ENCODE results near the gene GUCD1.
"Not testable (repeated sequence)": the region's sequence is repeated elsewhere in the genome, so short reads cannot be mapped to it uniquely, and the experiment has no call there.

Gene GUCD1

GRCh38 chr22:24554313-24555164 is at the start of gene GUCD1:
Gene GUCD1, minus strand, starts transcription at chr22:24555138. Its CDS starts 147 bp downstream, at chr22:24554991.
- DNase-seq: no peak

- DNase-seq: not testable (repeated sequence)
Measured at GRCh38 chr22:24603770-24604629, 49.1 kb upstream of the GUCD1 start.

GRCh38 chr22:24602847-24603769 is 48.2 kb upstream of the GUCD1 start, which contains the start of gene GGT1:
Gene GGT1, plus strand, starts transcription at chr22:24603193. Its CDS starts 7,889 bp downstream, at chr22:24611082.
- not testable (repeated sequence) for DNase-seq

GRCh38 chr22:24602105-24602749 is 47.3 kb upstream of the GUCD1 start:
- not testable (repeated sequence) for DNase-seq

GRCh38 chr22:24601217-24602104 is 46.5 kb upstream of the GUCD1 start:
- no peak for DNase-seq

- not testable (repeated sequence) for DNase-seq
Measured at GRCh38 chr22:24599958-24600715, 45.2 kb upstream of the GUCD1 start.

GRCh38 chr22:24599514-24599913 is 44.6 kb upstream of the GUCD1 start:
- no peak for DNase-seq

- DNase-seq: not testable (repeated sequence)
Measured at GRCh38 chr22:24597076-24597475, 42.1 kb upstream of the GUCD1 start.

- no peak for DNase-seq
Measured at GRCh38 chr22:24595863-24596262, 40.9 kb upstream of the GUCD1 start.

GRCh38 chr22:24595228-24595627 is 40.3 kb upstream of the GUCD1 start:
- DNase-seq: no peak

- DNase-seq: no peak
Measured at GRCh38 chr22:24594569-24595120, 39.7 kb upstream of the GUCD1 start.

GRCh38 chr22:24593836-24594568 is 39.1 kb upstream of the GUCD1 start:
- no peak for DNase-seq

- DNase-seq: not testable (repeated sequence)
Measured at GRCh38 chr22:24593559-24593835, 38.6 kb upstream of the GUCD1 start.

GRCh38 chr22:24592851-24593558 is 38.1 kb upstream of the GUCD1 start, which contains the start of gene LRRC75B:
Gene LRRC75B, minus strand, starts transcription at chr22:24593073. Its CDS starts 34 bp downstream, at chr22:24593039.
- peak; percentile 94 for DNase-seq

GRCh38 chr22:24592058-24592850 is 37.3 kb upstream of the GUCD1 start:
- peak; percentile 40 for DNase-seq

GRCh38 chr22:24591286-24591830 is 36.4 kb upstream of the GUCD1 start:
- no peak for DNase-seq

- no peak for DNase-seq
Measured at GRCh38 chr22:24590596-24591173, 35.7 kb upstream of the GUCD1 start.
